Posterior cingulate gyrus (tissue), 11 donors: ENCODE results near the gene ALK.

Experiments used
- DNase-seq, 10 donors: peaks; one replicate each; pipeline versions ENCODE4 v3.0.0 to v3.0.0-alpha.2; 2020 to 2021; ENCODE audit warnings: mixed read lengths in 3 of 10
- intact Hi-C: fragments of 100-400 bp; cut with DNase I; formaldehyde crosslinking; loops from one replicate; pipeline ENCODE4 v1.15.1; 2023

Gene ALK

DNA sequence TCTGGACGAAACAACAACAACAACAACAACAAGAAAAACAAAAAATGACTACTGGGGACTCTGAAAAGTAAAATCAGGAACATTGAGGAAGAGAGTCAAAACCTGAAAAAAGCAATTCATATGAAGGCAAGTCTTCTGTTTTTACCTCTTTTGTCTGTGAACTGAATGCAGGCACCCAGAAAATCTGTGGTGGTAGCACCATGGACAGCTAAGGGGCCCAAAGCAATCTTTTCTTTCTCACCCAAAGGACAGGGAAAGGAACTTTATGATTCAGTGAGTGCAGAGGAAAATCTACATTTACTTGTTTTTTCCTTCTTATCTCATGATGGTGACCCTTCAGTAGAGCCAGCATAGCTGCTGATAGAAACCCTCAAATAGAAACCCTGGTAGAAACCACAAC lies 10.4 kb downstream of the ALK start:
- no peak for DNase-seq

DNA sequence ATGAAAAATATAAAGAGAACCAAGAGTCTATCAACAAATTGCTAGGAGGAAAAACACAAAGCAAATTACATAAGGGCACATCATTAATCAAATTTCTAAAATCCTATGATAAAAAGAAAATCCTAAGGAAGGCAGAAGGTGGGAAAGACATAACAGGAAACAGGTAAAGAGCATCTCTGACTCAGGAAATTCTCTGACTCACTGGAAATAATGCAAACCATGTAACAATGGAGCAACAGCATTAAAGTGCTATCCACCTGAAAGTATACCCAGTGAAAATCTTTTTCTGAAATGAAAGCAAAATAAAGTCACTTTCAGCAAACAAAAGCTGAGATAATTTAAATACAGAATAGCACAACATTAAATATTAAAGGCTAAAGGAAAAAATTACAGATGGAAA lies 10.9 kb downstream of the ALK start:
- intact Hi-C loops: no loop called here
- no peak for DNase-seq

More for the DNA sequence above, 10.4 kb downstream of the ALK start:
- intact Hi-C loops: no loop called here

DNA sequence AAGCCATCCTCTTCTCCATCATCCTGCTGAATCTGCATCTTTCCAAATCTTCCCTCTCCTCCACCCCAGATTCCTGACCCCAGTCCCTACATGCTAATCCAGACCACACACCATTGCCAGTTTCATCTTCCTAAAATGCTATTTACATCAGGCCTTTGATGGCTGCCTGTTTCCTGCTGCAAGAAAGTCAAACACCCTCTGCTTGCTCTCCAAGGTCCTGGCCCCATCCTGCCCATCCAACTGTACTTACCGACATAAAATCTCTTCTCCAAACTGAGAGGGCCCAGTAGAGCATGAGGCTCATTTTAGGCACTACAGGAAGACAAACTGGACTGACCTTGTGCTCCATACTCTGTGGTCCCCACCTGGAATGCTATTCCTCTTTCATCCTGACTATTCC lies 19.0 kb downstream of the ALK start:
- DNase-seq: no peak
- intact Hi-C loops: no loop called here

DNA sequence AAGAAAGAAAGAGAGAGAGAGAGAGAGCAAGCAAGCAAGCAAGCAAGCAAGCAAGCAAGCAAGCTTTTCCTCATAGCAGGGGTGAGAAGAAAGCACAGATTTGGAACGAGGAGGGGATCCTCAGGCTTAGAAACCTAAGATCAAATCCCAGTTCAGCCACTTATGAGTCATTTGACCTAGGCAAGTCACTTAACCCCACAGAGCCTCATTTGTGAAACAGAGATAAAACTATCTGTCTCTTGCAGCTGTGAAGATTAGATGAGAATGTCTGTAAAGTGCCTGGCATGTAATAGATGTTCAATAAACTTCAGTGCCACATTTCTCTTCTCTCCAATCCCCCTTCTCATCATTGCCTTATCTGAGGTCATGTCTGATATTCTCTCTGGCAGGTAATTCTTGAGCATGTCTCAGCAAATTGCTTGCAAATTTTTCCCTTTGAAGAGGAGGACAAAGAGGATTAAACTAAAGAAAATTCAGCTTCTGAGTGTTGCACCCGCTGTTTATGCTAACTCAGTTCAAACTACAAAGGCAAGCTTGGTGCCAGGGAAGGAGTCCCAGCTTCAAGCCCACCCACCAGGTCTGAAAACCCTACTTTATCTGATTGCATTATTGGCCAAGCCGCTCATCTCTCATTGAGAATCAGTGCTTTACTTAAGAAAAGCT lies 20.3 kb downstream of the ALK start:
- intact Hi-C loops: no loop called here
- DNase-seq: no peak

DNA sequence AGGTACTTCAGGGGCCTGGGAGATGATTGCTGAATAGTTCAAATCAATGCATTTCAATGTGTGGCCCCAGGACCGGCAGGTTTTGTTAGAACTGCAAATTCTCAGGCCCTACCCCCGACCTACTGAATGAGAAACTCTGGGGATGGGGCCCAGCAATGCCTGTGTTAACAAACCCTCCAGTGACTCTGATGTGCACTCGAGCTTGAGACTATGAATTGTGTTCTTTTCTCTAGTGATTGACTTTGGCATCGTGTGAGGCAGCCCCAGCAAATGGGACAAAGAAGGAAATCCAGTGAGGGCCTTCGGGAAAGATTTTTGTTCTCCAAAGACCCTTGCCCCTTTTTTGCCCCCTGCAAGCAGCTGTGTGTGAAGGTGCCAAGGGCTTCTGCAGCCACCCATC lies 22.4 kb downstream of the ALK start:
- intact Hi-C loops: no loop called here
- no peak for DNase-seq

DNA sequence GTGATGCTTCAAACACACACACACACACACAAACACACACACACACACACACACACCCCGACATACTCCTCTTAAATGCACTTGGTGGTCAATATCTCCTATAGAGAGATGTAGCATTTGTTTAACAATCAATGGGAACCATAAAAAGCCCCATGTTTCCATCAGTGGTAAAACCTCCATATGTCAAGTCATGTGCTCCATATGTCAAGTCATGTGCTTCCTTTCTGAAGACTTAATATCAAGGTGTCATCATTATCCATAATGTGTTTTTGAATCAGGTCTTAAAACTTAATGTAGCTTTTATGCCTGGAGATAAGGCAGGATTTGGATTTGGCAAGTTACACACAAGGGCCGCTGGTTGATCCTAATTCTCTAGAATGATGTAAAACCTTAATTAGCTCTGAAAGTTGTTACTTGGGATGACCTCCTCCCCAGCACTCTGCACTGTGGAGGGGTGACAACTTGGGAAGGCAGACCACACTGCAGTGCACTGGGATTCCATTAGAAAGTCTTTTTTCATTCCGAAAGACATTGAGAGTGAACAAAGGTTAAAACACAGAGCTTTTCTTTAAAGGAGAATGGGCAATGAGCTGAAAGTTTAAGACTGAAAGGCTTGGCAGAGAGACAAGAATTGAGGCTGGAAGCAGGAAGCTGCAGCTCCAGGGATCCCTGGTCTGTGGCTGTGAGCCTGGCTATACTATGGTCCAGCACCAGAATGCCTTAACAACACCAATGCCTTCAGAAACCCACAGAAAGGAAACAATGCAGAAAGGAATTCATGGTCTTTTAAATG lies 26.4 kb downstream of the ALK start:
- intact Hi-C loops: no loop called here

DNA sequence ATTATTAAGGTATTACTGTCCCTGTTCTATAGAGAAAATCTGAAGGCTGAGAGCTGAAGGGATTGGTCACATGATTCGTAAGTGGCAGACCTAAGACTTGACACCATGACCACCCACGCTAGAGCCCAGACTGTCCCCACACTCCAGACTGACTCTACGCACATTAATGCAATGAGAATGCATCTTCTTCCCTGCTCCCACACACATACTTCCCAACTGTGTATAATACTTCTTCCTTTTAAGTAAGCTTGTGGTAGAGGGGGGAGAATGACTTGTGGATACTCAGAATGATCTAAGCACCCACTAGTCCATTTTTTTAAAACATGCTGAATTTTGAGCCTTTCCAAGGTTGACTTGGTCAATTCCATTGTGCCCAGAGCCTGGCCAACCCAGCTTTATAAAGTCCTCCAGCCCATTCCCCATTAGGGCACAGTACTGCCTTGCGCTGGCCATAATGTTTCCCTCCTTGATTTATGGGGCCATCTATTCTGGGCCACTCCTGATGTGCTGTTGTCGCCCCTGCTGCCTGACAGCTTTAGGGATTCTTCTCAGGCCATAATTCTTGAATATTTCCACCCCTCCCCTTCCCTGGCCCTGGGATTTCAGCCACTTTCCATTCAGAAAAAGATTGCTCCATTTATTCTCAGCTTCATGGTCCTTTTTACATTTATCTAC lies 28.7 kb downstream of the ALK start:
- intact Hi-C loops: no loop called here
- DNase-seq: no peak

More for the DNA sequence above, 26.4 kb downstream of the ALK start:
- no peak for DNase-seq

DNA sequence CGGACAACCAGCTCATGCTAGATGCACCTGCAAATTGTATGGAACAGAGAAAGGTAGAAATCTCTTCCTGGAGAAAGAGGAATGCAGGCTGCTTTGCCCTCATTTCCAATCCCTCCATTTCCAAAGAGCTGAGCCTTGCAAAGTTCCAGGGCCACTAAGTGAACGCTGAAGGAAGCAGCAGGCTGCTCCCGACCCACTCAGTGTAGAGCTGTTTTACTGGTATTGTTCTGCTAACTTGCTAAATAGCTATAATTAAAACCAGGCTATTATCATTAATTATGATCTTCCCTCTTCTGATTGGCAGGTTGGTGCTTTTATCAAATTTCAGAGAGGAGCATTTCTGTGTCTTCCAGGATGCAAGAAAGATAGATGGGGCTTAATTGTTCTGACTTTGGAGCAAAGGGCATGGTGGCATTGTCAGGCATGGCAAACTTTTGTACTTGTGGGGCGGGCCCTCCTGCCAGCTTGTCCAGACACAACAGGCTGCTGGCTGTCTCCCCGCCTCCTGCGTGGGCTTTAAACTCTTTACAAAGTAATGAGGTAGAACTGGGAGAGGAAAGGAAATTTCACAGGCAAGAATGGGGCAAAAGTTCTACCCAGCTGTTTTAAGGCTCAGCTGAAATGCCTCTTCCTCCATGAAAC lies 40.2 kb downstream of the ALK start:
- intact Hi-C loops: no loop called here
- DNase-seq: no peak

DNA sequence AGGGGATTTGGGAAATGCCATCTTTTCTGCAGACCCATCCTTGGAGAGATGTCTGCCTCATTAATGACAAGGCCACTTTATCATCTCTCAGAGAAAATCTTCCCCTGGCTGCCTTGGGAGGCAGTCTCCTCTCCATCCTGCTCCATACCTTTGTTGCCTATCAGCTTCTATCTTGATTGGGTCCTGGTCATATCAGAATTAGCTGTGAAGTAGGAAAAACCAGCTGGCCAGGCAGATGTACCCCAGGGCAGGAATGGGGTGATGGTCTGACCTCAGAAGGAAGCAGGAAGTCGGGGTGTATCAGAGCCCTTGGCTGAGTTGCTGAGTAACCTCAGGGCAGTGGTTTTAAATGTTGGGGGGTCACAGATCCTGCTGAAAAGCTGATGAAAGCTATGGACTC lies 41.3 kb downstream of the ALK start:
- intact Hi-C loops: no loop called here
- no peak for DNase-seq

DNA sequence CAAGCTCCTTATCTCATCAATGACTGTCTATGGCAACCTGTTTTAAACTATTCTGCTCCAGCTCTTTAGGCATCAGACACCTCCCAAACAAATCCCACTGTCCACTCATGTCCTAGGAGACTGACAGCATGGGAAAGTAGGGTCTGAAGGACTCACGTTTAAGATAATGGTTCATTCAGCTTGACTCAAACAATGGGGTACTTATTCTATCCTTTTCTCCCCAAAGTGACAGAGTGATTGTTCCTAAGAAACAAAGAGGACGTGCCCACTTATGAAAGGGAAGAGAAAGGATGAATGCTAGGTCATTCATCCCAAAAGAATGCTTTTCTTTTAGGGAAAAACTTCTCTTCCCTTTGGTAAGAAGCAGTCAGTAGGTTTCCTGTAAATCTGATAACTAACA lies 41.9 kb downstream of the ALK start:
- DNase-seq: no peak
- intact Hi-C loops: no loop called here

DNA sequence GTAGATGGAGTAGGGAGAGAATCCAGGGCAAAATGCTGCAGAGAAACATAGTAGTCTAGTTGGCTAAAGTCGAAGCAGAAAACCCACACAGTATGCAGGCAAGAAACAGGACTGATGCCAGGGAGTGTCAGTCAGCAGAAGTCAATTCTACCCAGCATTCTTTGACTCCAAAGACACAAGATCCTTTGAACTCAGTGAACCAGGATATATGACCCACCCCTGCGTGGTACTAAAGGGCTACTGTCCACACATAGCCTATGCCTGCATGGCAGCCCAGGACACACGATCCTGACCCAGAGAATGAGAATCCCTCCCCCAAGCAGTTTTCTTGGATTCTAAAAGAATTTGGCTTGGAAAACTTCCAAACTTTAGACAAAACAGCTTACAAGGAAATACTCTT lies 42.5 kb downstream of the ALK start:
- intact Hi-C loops: no loop called here
- no peak for DNase-seq

DNA sequence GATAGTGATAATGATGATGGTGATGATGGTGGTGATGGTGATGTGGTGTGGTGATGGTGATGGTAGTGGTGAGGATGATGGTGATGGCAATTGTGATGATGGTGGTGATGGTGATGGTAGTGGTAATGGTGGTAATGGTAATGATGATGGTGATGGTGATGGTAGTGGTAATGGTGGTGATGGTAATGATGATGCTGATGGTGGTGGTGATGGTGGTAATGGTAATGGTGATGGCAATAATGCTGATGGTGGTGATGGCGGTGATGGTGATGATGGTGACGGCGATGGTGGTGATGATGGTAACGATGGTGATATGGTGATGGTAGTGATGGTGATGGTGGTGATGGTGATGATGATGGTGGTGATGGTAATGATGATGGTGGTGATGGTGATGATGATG lies 45.0 kb downstream of the ALK start:
- intact Hi-C loops: no loop called here

DNA sequence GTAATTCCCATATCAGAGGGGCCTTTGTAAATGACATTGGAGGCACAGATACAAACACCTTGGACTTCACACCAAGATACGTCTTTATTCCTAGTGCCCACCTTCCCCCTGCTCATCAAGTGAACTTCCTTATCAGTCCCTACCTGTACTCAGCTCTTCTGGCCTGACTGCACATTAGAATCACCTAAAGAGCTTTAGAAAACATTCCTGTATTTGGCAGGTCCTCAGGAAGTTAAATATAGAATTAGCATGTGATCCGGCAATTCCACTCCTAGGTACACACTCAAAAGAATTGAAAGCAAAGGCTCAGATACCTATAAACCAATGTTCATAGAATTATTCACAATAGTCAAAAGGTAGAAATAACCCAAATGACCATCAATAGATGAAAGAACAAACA lies 46.6 kb downstream of the ALK start:
- no peak for DNase-seq
- intact Hi-C loops: no loop called here

More for the DNA sequence above, 45.0 kb downstream of the ALK start:
- DNase-seq: no peak

DNA sequence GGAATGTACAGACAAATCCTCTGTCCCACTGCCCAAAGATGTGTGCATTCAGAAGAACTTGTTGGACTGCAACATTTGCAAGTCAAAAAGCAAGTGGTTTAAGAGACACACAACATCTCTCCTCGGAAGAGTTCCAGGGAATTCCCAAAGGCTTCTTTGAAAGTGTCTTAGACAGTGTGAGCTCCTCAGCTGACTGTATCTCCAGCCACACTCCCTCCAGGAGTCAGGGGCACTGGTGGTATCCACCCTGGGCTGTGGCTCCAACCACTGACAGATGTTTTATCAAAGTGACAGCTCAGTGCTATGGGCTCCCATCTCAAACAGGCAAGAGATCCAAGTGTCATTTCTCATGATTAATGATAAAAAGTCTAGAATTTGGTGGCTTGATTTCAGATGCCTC lies 48.5 kb downstream of the ALK start:
- DNase-seq: no peak
- intact Hi-C loops: no loop called here

DNA sequence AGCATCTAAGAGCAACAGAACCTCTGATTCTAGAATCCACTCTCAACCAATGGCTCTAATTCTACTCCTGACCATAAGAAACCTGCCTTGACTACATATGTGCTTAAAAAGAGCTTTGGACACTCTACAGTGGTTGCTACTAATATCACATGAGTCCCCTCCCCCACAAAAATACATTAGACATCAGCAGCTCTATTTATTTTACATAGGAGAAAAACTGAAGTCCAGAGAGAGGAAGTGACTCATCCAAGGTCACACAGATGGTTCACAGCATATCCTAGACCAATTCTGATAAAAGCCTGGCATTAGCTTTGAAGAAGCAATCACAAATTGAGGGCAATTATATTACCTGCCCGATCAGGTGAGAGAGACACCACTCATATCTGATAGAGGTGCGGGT lies 49.8 kb downstream of the ALK start:
- DNase-seq: no peak
- intact Hi-C loops: no loop called here

DNA sequence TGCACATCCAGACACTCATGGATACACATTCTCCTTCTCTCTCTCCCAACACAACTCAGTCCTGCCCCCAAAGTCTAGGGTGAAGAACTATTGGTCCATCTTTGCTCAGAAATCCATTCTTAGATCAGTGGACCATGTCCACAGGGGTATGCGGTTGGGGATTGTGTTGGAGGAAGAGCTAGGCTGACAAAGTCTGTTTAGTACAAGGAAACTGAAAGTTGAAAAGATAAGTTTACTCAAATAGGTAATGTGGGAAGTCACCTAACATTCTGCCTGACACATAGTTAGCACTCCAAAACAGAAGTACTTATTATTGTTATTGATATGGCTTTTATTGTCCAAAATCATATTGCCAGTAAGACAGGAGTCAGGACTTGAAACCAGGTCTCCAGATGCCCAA lies 55.9 kb downstream of the ALK start:
- no peak for DNase-seq
- intact Hi-C loops: no loop called here

DNA sequence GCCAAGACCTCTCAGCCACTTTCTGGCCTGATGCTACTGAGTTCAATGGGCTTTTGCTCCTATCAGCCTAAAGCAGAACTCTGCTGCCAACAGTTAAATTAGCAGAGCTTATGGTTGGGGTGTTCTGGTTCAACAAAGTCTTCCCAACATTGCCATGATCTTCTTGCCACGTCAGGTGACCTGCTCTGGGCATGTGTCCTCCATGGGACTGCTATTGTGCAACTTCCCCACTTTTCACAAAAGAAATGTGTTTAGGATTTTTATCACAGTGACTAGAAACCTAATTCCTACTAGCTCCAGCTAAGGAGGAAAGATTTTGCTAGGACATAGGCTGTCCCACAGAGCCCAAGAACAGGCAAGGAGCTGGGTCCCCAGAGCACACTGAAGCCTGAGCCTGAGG lies 56.4 kb downstream of the ALK start:
- intact Hi-C loops: no loop called here
- DNase-seq: no peak

DNA sequence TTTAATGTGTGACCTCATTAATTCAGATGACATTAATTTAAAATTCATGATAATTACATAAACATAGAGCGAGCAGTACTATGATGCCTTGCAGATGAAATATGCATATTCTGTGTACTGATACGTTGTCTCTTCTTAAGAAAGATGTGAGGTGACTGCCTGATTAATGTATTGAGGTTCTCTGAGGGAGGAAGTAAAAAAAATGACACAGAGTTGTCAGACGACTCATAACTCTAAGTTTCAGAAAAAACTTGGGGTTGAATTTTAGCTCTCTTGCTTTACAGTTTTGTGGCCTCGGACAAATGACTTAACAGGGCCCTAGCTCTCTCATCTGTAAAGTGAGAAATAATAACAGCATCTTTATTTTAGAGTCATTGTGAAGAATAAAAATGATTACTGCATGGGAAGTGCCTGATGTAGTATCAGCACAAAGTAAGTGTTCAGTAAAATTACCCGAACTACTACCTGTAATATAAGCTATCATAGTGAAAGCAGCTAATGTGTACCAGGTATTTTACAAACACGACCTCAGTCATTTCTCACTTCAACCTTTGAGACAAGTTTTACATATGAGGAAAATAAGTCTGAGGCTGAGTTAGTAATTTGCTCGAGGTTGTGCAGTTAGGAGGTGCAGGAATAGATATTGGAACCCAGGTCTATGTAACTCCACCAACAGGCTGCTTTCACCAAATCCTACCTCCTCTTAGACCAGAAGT lies 65.3 kb downstream of the ALK start:
- intact Hi-C loops: no loop called here
- no peak for DNase-seq

DNA sequence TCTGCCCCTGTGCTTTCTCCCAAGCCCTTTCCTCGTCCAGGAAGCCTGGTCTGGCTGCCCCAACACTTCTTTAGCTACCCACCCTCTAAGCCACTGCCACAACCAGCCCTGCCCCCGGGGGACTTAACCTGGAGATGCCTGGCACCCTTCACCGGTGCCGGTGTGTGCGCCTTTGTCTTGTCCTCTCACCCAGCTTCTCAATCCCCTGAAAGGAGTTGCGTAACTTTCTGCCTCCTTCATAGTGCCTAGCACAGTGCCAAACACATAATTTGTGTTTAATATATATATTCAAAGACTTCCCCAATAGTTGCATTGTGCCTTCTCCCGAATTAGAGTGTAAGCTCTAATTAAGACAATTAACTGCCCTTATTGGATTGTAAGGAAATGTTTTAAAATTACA lies 70.6 kb downstream of the ALK start:
- intact Hi-C loops: no loop called here
- no peak for DNase-seq

DNA sequence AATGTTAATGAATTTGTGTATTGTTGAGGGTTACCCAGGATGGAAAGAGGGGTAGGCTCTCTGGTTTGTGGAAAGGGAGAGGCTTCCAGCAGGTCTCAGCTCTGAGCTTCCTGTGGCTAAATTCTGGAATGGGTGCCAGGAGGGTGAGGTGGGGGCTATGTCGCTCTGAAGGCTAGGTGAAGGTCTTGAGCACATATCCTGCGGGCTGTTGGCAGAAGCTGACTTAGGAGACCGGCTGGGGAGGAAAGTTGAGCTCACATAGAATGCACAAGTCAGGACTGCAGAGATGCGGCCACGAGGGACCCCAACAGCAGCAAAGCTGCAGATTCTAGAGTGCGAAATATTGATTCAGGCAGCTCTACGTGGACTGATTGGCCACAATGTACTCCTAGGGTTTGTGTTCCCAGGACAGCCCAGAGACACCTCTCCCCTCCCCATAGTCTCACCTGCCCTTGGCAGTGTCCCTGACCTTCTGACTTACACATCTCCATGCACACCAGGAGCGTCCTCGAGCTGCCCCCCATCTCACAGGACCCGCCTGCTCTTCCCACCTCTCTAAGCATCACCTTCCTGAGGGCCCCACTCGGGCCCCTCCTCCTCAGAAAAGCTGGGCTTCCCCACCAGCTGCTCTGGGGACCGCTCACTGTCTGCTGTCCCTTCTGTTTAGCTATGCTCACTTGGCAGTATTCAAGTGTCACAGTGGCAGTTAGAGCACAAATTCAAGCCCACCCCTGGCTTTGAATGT lies 72.6 kb downstream of the ALK start:
- intact Hi-C loops: no loop called here
- no peak for DNase-seq
